ENCODE data around the gene EXD3.

EXD3 gene

DNA sequence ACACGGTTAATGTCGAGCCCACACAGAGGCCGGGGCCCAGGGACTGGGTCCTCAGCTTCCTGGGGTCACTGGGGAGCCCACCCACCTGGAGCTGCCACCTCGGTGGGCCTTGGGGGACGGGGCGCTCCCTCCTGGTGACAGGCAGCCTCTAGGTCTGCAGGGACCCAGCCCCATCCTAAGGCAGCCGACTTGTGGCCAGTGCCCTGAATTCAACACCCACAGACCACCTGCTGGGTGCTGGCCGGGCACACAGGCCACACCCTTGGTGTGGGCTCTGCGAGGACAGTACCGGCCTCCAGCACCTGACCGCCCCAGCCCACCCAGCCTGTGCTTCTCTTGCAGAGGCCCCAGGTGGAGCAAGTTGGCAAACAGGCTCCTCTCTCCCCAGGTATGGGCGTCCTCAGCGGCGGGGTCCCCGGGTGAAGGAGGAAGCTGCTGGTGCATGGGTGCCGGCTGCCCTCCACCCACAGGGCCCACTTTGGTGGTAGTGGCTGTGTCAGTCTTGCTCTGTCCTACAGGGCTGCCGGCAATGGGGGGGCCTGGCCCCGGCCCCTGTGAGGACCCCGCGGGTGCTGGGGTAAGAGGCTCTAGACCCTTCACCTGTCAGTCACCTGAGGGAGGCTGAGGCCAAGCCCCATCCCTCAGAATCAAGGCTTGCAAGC, 9.9 kb upstream of the EXD3 start:
- DNase-seq (ENCODE audit: low read depth): no peak

DNA sequence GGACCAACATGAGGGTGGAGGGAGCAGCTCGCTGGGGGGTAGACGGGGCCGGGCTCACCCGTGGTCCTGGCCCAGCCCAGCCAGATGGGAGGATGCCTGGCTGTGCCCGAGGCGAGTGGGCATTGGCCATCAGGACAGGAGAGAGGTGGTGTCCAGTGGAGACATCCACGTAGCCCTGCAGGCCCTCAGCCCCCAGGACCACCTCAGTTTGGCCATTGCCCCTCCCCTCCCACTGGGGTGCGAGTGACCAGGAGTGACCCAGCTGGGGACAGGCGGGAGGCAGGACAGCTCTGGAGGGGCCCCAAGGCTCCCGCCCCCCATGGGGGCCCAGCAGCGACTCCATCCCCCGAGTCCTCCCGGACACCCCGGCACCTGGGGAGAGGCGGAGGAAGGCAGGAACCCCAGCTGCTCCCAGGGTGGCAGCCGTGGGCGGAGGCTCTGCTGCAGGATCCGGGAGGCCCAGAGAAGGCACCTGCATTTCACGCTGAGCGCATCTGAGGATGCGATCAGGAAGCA, 8.5 kb upstream of the EXD3 start:
- no peak for DNase-seq (ENCODE audit: low read depth)

DNA sequence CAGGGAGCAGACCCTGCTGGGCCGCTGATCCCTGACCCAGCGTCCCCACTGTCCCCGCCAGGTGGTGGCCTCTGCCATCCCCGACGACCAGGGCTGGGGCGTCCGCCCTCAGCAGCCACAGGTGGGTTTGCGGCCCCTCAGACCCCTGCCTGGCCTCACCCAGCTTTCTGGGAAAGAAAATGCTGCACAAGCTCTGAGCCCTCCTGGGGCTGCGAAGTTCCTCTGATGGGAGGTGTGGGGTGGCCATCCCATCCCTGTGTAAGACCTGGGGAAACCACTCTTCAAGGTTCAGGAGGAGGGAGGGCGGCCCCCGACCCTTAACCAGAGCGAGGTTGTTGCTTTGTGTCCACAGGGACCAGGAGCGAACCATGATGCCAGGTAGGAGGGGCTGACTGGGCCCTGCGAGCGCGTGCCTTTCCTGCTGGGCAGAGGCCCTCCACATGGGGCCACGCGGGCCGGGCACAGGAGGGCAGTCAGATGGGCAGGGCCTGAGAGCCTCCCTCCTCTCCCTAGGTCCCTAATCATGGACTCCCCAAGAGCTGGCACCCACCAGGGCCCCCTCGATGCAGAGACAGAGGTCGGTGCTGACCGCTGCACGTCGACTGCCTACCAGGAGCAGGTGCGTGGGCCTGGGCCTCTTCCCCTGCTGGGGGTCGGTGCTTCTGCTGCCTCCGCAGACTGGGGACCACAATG, 7.9 kb upstream of the EXD3 start:
- no peak for DNase-seq (ENCODE audit: low read depth)

DNA sequence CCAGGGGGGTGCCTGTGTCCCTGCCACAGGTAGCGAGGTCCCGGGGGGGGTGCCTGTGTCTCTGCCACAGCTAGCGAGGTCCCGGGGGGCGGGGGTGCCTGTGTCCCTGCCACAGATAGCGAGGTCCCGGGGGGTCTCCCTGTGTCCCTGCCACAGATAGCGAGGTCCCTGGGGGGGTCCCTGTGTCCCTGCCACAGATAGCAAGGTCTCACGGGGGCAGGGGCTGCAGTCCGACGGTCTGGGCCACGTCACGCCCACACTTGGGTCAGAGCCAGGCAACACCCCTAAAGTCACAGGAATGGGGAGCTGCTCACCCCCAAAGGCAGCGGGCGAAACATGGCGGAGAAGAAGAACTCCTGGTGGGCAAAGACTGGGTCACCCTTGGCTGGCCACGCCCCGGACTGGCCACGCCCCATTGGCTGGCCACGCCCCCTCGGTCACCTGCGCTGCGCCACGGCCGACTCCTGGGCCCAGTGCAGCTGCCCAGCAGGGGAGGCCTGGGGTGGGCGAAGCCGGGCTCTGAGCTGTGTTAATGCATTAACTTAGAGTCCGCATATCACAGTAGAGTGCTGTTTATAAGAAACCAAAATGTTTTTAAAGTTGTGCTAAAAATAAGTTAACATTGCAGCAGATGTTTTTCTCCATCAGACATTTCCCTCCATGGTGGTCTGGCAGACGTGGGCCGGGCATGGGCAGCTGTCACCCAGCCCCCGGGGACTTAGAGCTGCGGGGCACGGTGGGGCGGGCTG, 7.2 kb upstream of the EXD3 start:
- no peak for DNase-seq (ENCODE audit: low read depth)

DNA sequence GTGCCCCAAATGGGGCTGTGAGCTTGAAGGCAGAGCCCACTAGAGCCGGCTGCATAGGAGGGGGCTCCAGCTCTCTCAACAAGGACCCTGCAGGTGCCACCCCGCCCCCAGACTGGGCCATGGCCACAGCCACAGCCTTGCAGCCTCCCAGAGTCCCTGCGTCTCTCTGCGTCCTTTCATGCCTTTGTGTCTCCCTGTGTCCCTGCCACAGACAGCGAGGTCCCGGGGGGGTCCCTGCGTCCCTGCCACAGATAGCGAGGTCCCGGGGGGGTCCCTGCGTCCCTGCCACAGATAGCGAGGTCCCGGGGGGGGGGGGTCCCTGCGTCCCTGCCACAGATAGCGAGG, 6.6 kb upstream of the EXD3 start:
- no peak for DNase-seq (ENCODE audit: low read depth)

DNA sequence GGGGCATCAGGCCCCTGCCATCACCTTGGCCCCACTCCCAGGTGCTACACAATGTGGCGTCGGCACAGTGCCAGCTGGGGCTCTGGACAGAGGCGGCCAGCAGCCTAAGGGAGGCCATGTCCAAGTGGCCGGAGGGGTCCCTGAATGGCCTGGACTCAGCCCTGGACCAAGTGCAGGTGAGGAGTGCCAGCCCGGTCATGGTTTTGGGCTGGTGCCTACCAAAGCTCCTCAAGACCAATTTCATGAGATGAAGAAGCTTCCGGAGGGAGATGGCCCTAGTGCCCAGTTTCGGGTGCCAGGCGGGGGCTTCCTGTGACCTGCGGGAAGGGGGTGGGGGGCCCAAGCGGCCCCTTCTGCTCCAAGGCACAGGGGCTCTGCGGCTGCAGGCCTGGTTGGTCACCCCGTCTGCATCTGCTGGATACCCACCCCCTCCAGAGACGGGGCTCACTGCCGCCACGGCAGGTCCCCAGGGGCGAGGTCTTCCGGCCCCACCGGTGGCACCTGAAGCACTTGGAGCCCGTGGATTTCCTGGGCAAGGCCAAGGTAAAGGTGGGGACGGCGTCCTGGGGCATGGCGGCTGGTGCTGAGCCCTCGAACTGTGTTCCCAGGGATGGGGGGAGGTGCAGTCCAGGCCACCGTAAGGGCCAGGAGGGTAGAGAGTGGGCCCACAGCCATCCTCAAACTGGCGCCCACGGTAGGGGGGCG, 6.0 kb upstream of the EXD3 start:
- DNase-seq (ENCODE audit: low read depth): no peak

DNA sequence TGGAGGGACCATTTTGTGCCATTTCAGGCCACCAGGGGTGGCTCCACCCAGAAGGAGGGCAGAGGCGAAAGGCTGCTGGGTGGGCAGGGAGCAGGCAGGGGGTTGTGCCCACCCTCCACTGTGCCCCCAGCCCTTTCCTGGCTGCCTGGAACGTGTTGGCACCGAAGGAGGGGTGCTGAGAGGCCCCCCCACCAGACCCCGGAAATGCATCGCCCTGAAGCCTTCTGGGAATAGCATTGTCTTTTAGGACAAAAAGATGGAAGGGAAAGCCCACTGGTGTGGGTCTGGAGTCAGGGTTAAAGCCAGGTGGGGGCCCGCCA, 5.3 kb upstream of the EXD3 start:
- DNase-seq (ENCODE audit: low read depth): no peak

DNA sequence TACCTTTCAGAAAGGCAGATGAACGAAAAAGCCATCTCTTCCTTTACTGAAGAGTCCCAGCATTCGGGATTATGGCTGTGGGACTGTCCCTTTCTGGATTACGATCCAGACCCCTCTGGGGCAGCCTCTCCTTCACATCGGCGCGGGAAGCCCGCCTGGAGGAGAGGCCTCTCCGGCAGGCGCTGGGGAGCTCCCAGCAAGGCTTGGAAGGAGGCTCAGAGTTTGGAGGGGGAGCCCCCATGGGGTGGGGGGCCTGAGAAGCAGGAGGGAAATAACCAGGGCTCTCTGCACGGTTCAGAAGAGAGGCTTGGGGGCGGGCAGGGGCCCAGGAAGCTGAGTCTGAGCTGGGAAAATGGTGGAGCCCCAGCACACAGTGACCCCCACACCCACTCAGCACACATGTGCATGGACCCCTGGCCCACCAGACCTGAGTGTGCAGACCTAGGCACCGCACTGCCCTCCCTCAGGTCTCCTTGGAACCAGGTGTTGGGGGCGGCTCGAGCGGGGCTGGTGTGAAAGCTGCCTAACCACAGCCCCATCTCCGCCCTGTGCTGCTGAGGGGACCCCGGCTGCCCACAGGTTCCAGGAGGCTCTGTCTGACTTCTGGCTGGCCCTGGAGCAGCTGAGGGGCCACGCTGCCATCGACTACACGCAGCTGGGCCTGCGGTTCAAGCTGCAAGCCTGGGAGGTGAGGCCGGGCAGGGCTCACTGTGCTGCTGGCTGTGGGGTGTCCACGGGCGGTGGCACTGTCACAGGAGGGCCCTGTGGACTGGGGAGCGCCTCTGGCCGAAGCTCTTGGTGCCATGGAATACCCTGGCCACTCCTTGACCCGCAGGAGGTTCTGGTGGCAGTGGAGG, 4.7 kb upstream of the EXD3 start:
- no peak for DNase-seq (ENCODE audit: low read depth)

DNA sequence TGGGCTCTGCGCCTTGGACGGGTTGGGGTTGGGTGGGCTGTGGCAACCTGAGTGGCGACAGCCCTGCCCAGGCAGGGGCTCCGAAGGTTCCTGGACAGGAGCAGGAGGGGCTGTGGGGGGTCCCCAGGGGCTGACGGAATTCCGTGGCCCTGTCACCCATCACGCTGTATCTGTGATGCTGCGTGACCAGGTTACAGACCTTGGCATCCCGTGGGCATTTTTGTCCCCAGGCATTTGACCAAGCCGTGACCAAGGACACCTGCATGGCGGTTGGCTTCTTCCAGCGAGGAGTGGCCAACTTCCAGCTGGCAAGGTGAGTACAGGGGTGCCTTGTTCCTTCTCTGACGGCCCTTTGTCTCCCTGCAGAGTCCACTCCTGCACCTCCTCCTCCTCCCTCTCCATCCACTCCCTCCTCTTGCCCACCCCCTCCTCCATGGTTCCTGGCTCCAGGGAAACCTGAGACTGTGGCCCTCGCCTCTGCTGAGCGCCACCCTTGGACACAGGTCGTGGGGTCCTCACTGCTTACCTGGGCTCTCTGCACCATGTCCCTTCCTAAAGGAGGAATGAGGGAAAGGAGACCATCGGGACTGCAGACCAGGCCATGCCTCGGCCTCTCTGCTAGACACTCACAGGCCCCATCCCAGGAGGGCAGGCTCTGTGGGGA, 3.2 kb upstream of the EXD3 start:
- DNase-seq (ENCODE audit: low read depth): no peak

DNA sequence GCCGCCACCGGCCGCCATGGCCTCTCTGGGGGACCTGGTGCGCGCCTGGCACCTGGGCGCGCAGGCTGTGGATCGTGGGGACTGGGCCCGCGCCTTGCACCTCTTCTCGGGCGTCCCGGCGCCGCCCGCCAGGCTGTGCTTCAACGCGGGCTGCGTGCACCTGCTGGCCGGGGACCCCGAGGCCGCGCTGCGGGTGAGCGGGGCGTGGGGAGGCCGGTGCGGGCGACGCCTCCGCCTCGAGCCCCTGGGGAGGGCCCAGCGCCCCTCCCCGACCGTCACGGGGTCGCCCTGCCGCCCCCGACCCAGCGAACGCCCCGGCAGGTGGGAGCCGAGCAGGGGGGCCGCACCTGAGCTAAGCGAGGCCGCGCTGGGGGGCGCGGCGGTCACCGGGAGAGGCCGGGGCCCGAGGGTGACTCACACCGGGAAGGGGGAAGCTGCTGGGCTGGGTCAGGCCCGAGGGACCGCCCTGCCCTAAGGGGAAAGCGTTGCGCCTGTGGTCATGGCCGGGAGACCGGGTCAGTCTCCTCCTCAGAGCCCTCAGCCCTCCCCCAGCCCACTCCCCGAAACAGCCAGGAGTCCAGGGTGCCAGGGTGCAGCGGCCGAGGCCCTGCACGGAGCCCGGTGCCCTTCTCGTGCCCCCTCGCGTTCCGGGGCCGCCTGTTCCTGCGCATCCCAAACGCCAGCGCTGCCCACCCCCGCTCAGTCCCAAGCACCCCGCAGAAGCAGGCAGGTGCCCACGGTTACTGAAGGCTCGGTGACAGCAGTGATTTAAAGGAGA, 741 bp upstream of the EXD3 start:
- DNase-seq (ENCODE audit: low read depth): no peak

DNA sequence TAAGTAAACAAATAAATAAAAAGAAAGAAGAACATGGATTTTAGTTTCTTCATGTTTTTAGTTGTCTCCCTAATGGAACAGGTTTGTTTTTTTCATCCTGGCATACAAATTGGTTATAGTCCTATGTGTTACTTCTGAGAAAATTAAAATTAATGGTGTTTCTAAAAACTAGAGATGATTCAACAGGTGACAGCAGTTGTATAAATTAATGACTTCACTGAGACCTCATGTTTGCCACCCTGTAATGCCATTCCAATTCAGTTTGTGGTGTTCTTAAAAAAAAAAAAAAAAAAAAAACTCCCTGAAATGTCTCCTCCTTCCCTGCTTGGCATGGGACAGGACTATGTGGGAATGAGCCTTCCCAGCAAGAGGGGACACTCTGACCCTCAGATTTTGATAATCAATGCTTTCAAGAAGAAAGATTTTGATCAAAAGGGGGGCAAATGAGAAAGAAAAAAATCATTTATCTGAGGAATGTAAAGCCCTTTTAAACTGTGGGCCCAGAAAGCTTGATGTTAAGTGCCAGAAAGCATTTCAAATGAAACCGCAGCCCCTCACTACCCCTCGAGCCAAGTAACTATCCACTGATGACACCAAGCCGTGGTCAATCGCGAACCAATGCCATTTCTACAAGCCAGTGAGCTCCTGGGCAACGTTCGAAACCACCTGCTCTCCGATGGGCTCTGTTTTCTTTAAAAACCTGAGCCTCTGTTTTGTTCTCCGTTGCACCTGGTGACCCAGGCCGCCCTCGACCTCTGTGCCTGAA, 941 bp downstream of the EXD3 start:
- no peak for DNase-seq (ENCODE audit: low read depth)

DNA sequence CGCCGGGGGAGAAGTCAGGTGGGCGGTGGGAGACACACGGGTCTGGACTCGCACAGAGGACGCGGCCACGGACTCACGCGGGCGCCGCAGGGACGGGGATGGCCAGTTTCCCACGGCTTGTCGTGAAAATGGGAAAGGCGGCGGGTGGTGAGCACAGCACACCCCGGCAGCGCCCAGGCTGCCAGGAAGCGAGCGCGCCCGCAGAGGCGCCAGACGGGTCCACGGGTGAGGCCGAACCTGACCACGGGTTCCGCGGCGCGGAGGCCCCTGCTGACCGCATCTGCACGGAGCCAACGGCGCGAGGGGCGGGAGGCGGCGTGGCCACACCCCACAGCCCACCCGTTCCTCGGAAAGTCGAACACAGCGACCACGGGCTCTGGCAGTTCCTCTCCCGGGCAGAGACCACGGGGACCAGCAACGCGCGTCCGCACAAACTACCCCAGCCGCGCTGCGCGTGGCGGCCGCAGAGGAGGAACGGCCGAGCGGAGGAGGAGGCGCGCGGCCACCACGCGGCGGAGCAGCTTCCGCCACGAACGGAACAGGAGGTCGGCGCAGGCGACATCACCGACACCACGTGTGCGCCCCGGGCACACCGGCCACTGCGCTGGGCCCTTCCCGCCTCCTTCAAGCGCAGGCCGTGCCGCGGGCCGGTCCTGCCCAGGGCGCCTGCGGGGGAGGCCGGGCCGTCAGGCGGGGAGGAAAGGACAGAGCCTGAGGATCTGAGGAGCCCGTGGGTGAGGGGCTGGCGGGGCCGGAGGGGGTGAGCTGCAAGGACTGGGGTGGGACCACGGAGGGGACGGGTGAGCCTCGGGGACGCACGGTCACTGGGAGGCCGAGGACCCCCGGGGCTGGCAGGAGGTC, 5.6 kb downstream of the EXD3 start:
- no peak for DNase-seq (ENCODE audit: low read depth)

DNA sequence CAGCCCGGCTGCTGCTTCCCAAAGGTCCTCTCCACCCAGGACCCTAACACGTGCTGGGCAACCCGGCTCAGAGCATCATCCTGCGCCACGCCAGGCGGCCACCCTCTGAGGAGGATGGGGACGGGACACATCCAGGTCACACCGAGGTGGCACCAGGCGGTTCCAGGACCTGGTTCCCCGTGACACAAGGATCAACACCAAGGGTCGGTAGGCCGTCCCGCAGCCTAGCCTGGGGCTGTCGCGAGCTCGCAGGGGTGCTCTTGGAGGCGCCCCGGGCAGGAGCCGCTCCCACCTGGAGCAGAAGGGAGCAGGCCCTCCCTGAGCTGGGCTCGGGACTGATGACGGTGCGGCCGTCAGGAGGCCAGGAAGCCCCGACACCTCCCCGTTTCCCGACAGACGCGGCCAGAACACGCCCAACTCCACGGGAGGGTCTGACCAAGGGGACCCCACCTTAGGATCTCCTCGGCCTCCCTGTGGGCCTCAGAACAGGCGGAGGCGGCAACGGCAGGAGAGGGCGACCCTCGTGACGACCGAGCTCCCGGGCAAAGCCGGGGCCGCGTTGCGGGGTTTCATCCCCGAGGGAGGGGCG, 6.3 kb downstream of the EXD3 start:
- no peak for DNase-seq (ENCODE audit: low read depth)

DNA sequence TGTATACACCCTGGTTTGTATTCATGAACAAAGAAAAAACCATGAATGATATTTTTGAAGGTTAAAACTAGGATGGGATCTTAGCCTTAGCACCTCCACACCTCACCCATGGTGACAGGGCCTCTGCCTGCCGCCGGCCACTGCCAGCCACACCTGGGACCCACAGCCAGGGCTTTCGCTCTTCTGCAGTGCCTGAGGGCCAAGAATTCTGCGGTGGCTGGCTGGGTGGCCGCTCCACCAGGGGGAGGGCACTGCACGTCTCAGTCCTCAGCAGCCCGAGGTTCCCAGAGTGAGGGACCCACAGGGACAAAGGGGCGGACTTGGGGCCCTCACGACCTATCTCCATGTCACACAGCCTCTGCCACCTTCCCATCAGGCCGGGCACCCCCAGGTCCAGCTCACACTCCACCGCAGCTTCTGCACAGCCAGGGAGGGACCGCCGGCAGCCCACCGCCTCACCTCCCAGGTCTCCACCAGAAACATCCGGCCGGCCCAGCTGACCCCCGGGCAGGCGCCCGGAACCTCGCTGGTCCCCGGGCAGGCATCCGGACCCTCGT, 6.9 kb downstream of the EXD3 start:
- DNase-seq (ENCODE audit: low read depth): no peak

DNA sequence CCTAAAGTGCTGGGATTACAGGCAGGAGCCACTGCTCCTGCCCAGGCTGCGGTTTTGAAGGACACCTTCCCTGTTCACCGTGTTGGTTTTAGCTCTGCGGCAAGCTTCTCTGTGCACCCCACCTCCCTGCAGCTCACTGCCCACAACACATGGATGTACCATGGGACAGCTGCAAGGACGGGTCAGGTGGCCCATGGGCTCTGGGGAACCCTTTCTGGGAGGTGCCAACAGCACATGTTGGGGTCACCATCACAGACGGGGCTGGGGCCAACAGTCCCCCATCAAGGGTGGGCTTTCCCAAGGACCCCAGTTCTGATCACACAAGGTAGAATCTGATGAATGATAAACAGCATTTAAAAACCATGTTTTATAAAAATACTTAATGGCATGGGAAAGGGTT, 7.5 kb downstream of the EXD3 start:
- DNase-seq (ENCODE audit: low read depth): no peak

DNA sequence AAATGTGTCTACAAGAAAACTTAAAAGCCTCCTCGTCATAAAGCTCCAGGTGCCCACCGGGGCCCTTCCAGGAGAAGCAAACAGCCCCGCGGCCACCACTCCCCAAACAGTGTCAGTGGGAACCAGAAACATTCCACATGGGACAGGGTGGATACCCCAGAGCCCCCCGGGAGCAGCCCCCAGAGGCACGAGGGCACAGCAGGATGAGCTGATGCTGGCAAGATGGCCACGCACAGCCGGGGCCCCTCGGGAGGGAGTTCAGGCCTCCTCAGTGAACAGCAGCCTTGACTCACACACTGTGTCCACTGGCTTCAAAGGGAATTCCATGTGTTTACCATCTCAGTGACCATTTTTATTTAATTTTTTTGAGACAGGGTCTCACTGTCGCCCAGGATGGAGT, 10.5 kb downstream of the EXD3 start:
- DNase-seq (ENCODE audit: low read depth): no peak

DNA sequence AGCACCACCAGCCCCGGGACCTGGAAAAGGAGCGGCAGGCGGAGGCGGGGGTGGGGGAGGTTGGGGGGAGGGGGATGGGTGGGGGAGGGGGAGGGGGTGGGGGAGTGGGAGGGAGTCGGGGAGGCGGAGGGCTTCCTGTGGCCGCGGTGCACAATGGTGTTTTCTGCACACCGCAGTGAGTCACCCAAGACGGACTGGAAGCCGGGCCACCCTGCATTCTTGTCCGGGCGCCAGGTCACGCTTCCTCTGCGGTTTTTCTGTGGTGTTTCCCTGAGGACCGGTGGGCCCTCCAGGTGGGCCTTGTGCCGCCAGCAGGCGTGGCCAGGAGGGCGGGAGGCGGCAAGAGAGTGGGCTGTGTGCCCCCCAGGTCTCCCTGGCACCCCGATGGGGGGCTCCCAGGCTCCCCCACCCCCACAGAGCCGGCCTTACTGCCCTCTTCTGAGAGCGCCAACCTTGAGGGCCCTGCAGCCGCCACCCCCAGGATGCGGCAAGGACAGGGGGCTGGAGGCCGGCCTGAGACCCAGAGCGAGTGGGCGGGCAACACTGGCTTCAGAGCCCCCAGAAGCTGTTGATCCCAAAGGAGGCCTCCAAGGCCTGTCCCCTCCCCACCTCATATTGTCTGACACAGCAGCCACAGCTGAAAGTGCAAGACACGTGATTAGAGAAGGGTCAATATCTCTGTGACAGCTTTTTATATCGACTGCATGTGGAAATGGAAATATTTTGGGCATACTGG, 11.1 kb downstream of the EXD3 start:
- DNase-seq (ENCODE audit: low read depth): peak; percentile 38
